Esophagus muscularis mucosa (tissue), 3 donors: ENCODE results near the gene SIAH2.

ENCODE experiments used
- POLR2A ChIP-seq: fragments of 450-650 bp; IDR thresholded peaks from one replicate; pipeline ENCODE4 v1.6.1; 2017; ENCODE audit warnings: antibody characterized with exemption, moderate library complexity, mild to moderate bottlenecking, low read depth
- TF ChIP-seq, protein P1 (sequence below), 3 experiments: fragments of 200-600 bp in 2 of 3; fragments of 450-650 bp in 1 of 3; sonication (generic) in 2 of 3; IDR thresholded peaks; one replicate each; pipeline ENCODE4 v1.5.1; 2017 to 2019; ENCODE audit warnings: antibody characterized with exemption in 3 of 3, mild to moderate bottlenecking in 2 of 3, moderate library complexity in 1 of 3

GRCh38 chr3:150703756-150704344 is 59.1 kb downstream of the SIAH2 start, which contains the start of gene ERICH6:
- TF ChIP-seq, protein P1, sequence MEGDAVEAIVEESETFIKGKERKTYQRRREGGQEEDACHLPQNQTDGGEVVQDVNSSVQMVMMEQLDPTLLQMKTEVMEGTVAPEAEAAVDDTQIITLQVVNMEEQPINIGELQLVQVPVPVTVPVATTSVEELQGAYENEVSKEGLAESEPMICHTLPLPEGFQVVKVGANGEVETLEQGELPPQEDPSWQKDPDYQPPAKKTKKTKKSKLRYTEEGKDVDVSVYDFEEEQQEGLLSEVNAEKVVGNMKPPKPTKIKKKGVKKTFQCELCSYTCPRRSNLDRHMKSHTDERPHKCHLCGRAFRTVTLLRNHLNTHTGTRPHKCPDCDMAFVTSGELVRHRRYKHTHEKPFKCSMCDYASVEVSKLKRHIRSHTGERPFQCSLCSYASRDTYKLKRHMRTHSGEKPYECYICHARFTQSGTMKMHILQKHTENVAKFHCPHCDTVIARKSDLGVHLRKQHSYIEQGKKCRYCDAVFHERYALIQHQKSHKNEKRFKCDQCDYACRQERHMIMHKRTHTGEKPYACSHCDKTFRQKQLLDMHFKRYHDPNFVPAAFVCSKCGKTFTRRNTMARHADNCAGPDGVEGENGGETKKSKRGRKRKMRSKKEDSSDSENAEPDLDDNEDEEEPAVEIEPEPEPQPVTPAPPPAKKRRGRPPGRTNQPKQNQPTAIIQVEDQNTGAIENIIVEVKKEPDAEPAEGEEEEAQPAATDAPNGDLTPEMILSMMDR (IDR thresholded peaks at IDR 0.05): peak in 2 of 3 experiments; percentile 31 to 33
- peak; percentile 10 for TF ChIP-seq POLR2A
